LHCN-M2 (cell line): ENCODE measurements around the gene CERS4. TPM values are rescaled to one million over a fixed set of nuclear protein-coding genes. Genes with fewer than 3 reads are reported as not detected.
A peak's percentile ranks its signal among the peaks of the same experiment; 100 is the strongest.
"Not testable (repeated sequence)": the region's sequence is repeated elsewhere in the genome, so short reads cannot be mapped to it uniquely, and the experiment has no call there.

Experiments
- DNase-seq: peaks from one replicate; pipeline ENCODE4 v3.0.0-alpha.2; 2012; ENCODE audit warnings: low read depth
- polyA plus RNA-seq: library from polyadenylated mRNA; unstranded; fragments of >200 nt; gene quantifications from one replicate; pipeline ENCODE4 v1.2.1, GENCODE V29; 2012; ENCODE audit warnings: missing spikeins
- total RNA-seq: library from RNA; depleted of rRNA; stranded (reverse); fragments of >200 nt; gene quantifications from 2 replicates; pipeline ENCODE4 v1.2.3, GENCODE V29; 2014; rRNA removed

Gene CERS4
- not detected in 2 replicates for total RNA-seq
- polyA plus RNA-seq, result not detected

DNA sequence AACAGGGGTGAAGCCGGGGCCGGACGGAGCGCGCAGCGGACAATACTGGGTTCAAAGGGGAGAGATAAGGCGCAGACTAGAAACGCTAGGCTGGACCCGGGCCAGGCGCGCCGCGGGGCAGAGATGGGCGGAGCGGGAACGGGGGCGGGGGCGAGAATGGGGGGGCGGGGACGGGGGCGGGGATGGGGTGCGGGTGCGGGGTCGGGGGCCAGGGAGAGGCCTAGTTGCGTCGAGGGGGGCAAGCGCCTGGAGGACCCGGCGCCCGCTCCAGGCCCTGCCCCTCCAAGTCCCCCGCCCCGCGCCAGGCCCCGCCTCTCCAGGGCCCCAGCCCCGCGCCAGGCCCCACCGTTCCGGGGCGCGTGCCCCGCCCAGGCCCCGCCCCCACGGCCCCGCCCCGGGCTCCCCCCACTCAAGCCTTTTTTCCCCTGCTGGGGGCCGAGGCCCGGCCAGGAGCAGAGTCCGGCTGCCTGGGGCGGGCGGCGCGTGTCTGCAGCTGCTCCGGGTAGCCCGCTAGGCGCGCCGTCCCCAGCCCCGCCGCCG lies at the start of gene CERS4:
CERS4 (plus strand) TSS at position 449 of the 540 bp plus-strand sequence. CDS start 41,707 bp downstream, outside the sequence.
- DNase-seq, result no peak

- no peak for DNase-seq
Observed at GRCh38 chr19:8161135-8161646, 48.0 kb upstream of the CERS4 start.

GRCh38 chr19:8163759-8164158 lies 45.4 kb upstream of the CERS4 start:
- DNase-seq, result no peak

DNA sequence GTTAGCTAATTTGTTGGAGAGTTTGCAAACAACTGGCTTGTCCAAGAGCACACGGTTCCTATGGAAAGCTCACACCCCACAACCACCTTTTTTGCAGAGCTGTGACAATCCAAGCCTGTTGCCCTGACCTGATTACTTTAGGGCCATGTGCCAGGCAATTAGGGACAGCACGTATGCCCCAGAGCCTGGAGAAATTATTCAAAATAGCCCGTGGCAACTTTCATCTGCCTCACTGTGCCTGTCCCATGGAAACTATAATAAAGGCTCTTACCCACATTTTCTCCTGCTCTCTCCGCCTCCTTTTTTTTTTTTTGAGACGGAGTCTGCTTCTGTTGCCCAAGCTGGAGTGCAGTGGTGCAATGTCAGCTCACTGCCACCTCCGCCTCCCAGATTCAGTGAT lies 41.2 kb upstream of the CERS4 start:
- no peak for DNase-seq

GRCh38 chr19:8168537-8168936 lies 40.6 kb upstream of the CERS4 start:
- no peak for DNase-seq

GRCh38 chr19:8174706-8175105 lies 34.5 kb upstream of the CERS4 start:
- DNase-seq, result peak; percentile 62

DNA sequence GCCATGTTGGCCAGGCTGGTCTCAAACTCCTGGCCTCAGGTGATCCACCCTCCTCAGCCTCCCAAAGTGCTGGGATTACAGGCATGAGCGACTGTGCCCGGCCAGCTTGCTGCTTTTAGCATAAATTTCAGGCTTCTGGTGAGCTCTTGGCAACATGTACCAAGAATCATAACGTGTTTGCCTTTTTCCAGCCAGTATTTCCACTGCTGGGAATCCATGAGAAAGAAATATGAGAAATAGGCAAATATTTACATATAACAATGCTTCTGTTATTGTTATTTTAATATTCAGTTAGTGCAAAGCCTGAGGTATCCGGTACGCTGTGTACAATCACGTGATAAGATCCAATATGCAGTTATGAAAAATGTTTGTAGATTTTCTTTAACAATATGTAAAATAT lies 29.2 kb upstream of the CERS4 start:
- DNase-seq, result no peak

- no peak for DNase-seq
Observed at GRCh38 chr19:8184274-8184673, 24.9 kb upstream of the CERS4 start.

DNA sequence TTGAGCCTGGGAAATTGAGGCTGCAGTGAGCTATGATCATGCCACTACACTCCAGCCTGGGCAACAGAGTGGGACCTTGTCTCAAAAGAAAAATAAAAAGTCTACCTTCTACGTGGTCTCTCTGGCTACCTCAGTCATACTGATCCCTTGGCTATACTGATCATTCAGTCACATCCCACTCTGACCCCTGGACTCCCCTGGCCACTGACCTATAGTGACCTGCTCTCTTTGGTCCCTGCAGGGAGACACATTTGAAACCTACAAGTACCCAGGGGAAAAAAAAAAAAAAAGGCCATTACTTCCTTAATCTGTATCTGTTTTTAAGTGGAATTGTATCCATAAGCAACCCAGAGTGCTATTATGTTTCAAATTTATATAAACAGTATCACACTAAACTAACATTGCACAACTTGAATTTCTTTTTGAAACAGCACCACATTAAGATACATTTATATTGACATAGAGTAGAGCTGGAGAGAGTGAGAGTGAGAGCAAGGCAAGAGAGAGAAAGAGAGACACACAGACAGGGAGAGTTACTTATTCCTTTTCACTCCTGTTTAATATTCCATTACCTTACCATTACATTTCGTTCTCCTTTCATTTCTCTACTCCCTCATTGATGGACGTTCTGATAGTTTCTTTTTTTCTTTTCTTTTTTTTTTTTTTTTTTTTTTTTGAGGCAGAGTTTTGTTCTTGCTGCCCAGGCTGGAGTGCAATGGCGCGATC lies 23.7 kb upstream of the CERS4 start:
- DNase-seq, result no peak

GRCh38 chr19:8192221-8192820 lies 16.8 kb upstream of the CERS4 start:
- no peak for DNase-seq

DNA sequence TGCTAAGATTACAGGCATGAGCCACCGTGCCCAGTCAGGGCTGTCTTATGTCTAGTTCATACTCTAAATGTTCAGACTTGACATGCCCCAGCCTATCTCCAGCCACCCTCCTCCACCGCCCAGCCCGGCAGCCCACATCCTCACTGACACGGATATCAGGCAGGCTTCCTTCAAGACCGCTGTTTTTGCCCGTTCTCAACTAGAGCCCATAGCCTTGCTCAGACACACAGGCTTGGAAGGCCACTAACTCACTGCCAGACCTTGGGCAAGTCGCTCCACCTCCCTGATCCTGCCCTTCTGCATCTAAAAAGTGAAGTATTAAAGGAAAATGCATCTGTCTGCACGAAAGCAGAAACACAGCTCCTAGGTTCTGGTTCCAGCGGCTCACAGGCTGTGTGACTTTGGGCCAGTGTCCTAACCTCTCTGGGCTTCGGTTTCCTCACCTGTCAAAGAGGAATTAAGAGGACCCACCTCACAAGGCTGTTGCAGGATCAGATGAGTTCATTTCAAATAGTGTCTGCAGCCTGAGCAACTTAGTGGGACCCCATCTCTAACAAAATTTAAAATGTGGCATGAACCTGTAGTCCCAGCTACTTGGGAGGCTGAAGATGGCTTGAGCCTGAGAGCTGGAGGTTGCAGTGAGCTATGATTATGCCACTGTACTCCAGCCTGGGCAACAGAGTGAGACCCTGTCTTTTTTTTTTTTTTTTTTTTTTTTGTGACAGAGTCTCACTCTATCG lies 14.5 kb upstream of the CERS4 start:
- DNase-seq, result no peak

DNA sequence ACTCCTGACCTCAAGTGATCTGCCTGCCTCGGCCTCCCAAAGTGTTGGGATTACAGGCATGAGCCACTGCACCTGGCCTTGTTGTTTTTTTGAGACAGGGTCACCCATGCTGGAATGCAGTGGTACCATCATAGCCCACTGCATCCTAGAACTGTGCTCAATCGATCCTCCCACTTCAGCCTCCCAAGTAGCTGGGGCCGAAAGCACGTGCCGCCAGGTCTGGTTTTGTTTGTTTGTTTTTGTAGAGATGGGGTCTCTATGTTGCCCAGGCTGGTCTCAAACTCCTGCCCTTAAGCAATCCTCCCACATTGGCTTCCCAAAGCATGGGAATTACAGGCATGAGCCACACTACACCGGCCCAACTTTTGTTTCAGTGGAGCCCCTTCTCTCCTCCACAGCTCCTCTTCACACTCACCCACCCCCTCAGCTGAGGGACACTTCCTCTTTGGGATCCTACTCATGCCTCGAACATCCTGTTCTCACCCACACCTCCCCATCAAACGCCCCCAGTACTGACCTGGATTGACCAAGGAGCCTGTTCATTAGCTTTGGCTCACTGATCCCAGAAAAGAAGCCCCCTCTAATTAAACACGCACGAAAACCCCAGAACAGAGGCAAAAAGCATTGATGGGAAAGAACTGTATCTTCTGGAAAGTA lies 12.8 kb upstream of the CERS4 start:
- DNase-seq, result no peak

DNA sequence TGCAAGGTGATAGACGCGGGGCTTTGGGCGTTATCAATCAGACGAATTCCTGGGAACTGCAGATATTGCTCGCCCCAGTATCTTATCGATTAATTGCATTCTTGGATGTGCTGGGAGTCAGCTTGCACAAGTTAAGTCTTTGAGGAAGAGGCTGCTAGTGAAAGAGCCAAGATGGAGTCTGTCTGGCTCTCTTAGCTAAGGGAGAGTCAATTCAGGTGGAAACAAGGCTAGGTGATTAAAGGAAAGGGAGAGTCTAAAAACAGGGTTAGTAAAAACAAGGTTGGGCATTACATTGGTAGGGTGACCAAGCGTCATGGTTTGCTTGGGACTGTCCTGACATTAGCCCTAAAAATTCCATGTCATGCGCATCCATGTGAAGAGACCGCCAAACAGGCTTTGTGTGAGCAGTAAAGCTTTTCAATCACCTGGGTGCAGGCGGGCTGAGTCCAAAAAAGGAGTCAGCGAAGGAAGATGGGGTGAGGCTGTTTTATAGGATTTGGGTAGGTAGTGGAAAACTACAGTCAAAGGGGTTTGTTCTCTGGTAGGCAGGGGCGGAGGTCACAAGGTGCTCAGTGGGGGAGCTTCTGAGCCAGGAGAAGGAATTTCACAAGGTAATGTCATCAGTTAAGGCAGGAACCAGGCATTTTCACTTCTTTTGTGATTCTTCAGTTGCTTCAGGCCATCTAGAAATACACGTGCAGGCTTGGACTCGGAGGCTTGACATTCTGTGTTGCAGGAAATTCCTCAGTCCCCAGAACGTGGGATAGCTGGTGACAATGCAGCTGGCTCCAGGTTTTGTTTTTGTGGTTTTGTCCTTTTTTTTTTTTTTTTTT lies 5.7 kb upstream of the CERS4 start:
- not testable (repeated sequence) for DNase-seq

GRCh38 chr19:8204961-8205360 lies 4.2 kb upstream of the CERS4 start:
- DNase-seq, result no peak

- DNase-seq, result no peak
Observed at GRCh38 chr19:8206147-8207087, 2.8 kb upstream of the CERS4 start.

DNA sequence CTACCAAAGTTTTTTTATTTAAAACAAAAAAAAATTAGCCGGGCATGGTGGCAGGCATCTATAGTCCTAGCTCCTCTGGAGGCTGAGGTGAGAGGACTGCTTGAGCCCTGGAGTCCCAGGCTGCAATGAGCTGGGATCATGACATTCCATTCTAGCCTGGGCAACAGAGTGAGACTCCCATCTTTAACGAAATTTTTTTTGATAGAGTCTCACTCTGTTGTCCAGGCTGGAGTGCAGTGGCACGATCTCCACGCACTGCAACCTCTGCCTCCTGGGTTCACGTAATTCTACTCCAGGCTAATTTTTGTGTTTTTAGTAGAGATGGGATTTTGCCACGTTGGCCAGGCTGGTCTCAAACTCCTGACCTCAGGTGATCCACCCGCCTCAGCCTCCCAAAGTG lies 1.8 kb upstream of the CERS4 start:
- not testable (repeated sequence) for DNase-seq

GRCh38 chr19:8208119-8208921 lies 850 bp upstream of the CERS4 start:
- DNase-seq, result no peak
